ENCODE data around the gene FST. TPM values are rescaled to one million over a fixed set of nuclear protein-coding genes. Genes with fewer than 3 reads are reported as not detected.

FST gene
- total and polyA plus RNA-seq, 2 of the 13 experiments (the other 11 are each of a cell fraction or from before 2014, with no cell fraction given) = 38.6 to 136 TPM

GRCh38 chr5:53490747-53491146 is 10.3 kb downstream of the FST start (continued):
- TF ChIP-seq FOSL1 (CRISPR knock-in tag; IDR thresholded peaks at IDR 0.05; ENCODE audit: borderline replicate concordance) = no peak
- TF ChIP-seq THAP7 (CRISPR knock-in tag; IDR thresholded peaks at IDR 0.05) = no peak
- no peak for TF ChIP-seq ZNF616 (CRISPR knock-in tag; IDR thresholded peaks at IDR 0.05; ENCODE audit: low read depth)
- no peak for TF ChIP-seq SUZ12 (IDR thresholded peaks at IDR 0.05; ENCODE audit: low read depth, low read length)
- TF ChIP-seq NFE2 (CRISPR knock-in tag; IDR thresholded peaks at IDR 0.05) = no peak
- no peak for TF ChIP-seq KDM1A (CRISPR knock-in tag; IDR thresholded peaks at IDR 0.05)
- TF ChIP-seq ZNF639 (CRISPR knock-in tag; conservative IDR thresholded peaks at IDR 0.05) = no peak
- TF ChIP-seq ZMYM4 (CRISPR knock-in tag; IDR thresholded peaks at IDR 0.05) = 0 out of 2 replicates have a peak, but pooled peaks have one; percentile 38
- no peak for TF ChIP-seq ZNF619 (CRISPR knock-in tag; IDR thresholded peaks at IDR 0.05)
- no peak for TF ChIP-seq SKIL (CRISPR knock-in tag; IDR thresholded peaks at IDR 0.05; ENCODE audit: borderline replicate concordance)
- TF ChIP-seq PHF21A (CRISPR knock-in tag; IDR thresholded peaks at IDR 0.05) = 0 out of 2 replicates have a peak, but pooled peaks have one; percentile 18
- TF ChIP-seq FOXA3 (CRISPR knock-in tag; IDR thresholded peaks at IDR 0.05) = 0 out of 2 replicates have a peak, but pooled peaks have one; percentile 52
- peak; percentile 69; the same call in 1 of the 2 replicates for TF ChIP-seq ZNF644 (CRISPR knock-in tag; IDR thresholded peaks at IDR 0.05; ENCODE audit: low read depth)
- TF ChIP-seq ZFP37 (CRISPR knock-in tag; IDR thresholded peaks at IDR 0.05; ENCODE audit: borderline replicate concordance) = no peak
- no peak for TF ChIP-seq GMEB2 (CRISPR knock-in tag; IDR thresholded peaks at IDR 0.05; ENCODE audit: low read depth)
- TF ChIP-seq FOSL2 (CRISPR knock-in tag; IDR thresholded peaks at IDR 0.05) = peak; percentile 70; the same call in 1 of the 2 replicates
- TF ChIP-seq ZFP36L1 (CRISPR knock-in tag; IDR thresholded peaks at IDR 0.05) = no peak
- 0 out of 2 replicates have a peak, but pooled peaks have one; percentile 29 for TF ChIP-seq PRDM10 (CRISPR knock-in tag; IDR thresholded peaks at IDR 0.05; ENCODE audit: low read depth)
- peak; percentile 100 for TF ChIP-seq TP53 (CRISPR knock-in tag; conservative IDR thresholded peaks at IDR 0.05)

Measured in HepG2 (cell line).